Fibroblast of skin of abdomen (primary cell): ENCODE measurements around the gene P2RX3. TPM values are rescaled to one million over a fixed set of nuclear protein-coding genes. Genes with fewer than 3 reads are reported as not detected.
A peak's percentile ranks its signal among the peaks of the same experiment; 100 is the strongest.
"Not testable (repeated sequence)": the region's sequence is repeated elsewhere in the genome, so short reads cannot be mapped to it uniquely, and the experiment has no call there.

Source experiments
- DNase-seq: peaks from one replicate; pipeline ENCODE4 v3.0.0-alpha.2; 2013
- polyA plus RNA-seq, 2 experiments: library from polyadenylated mRNA; unstranded; fragments of 120-200 nt; gene quantifications; one replicate each; pipeline ENCODE4 v1.2.1, GENCODE V29; 2013; ENCODE audit not compliant: insufficient read length in 2 of 2

Gene P2RX3
- not detected for polyA plus RNA-seq (2013, experiment 1 of 2; ENCODE audit: insufficient read length)
- 0.14 TPM for polyA plus RNA-seq (2013, experiment 2 of 2; ENCODE audit: insufficient read length)

DNA sequence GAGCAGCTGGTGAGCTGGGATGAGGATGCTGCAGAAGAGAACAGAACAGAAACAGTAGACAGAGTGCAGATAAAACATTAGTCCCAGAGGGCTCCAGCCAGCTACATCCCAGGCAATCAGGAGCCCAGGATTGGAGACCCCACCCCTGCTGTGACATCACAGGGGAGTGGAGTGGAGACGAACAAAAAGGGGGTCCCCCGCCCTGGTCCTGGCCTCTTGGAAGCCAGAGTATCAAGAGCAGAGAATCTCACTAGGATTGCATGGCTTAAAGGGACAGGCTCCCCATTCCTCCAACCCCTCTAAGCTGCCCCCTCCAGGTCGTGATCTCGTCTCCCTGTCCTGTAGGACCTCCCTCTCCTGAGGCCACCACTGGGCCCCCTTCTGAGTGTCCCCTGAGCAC, at the start of gene P2RX3:
Gene P2RX3, plus strand, starts transcription at position 211 of the 400 bp plus-strand sequence. CDS start 199 bp downstream, outside the sequence.
- DNase-seq, result no peak

DNA sequence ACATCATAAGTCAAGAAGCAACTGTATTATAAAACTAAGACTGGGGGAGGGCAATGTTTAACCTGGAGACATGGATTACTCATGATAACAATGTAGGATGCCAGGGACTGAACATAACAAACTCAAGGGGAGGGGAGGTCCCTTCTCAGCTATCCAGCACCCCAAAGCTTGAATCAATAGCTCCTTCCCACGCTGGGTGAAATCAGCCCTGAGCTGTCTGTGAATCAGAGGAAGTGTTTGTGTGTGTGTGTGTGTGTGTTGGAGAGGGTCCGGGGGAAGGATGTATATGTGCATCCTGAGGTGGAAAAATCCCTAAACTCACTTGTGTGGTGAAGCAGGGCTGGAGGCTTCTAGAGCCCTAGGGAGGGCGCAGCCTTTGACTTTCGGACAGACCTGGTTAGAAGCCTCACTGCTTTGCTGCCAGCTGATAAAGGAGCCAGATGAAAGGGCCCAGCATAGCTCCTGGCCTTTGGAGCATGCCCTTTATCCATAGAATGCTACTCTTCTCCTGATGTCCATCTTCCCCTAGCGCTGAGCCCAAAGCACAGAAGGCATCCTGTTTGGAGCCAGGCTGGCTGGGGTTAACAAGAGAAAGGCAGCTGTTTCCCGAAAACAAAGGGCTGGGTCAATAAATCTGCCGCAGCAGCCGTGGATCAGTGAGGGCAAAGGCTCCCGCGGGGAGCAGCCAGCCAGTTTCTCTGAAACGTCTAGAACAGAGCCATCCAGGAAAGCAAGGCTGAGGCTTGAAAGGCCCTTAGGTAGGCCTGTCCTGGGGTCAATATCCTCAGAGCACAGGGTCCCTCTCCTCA, 49.2 kb upstream of the P2RX3 start:
- DNase-seq, result peak; percentile 83

DNA sequence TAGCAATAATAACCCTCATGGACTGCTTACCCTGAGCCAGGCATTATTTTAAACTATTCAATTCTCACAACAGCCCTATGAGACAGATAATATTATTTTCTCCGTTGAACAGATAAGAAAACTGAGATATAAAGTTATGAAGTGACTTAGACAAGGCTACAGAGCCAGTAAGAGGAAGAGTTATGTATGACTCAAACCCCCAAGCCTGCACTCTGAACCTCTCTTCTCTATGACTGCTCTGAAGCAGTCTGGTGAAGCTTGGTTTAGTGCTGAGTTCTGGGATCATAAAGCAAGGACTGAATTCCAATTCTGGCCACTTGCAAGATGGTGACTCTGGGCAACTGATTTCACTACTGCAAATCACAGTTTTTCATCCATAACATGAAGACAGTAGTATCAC, 47.9 kb upstream of the P2RX3 start:
- peak; percentile 50 for DNase-seq

DNA sequence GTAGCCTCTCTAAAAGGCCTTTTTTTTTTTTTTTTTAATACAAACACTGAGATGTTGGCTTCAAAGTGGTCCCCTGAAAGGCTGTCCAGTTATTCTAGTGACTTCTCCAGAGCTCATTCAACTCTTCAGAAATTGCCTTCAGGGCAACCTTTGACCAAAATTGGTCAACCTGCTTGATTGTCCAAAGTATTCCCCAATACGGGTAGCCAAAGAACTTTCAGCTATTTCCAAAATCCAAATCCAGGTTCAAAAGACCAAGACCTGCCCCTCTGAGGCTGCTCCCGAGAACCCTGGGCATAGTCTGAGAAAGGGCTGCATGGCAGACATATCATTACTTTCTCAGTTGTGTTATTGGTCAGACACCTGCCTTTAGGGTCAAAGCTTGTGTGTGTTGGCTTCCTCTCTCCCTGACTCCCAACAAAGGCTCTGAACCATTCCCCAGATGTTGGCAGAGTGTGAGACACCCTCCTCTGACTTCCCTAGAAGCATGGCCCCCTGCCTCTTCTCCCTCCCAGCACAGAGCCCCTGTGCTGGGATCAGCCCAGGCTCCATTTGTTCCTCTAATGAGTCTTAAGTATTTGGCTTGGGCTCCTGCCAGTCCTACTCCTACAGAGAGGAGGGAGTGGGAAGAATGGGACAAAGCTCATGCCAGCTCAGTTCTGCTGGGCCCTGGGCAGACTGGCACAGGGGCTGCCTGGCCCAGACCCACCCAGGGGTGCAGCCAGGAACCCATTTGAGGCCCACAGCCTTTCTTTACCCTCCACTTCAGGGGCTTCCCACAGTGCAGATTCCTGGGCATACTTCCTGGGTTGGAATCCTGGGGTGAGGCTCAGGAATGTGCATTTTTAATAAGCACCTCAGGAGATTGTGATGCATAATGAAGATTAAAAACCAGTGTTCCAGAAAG, 43.7 kb upstream of the P2RX3 start:
- DNase-seq, result peak; percentile 66

DNA sequence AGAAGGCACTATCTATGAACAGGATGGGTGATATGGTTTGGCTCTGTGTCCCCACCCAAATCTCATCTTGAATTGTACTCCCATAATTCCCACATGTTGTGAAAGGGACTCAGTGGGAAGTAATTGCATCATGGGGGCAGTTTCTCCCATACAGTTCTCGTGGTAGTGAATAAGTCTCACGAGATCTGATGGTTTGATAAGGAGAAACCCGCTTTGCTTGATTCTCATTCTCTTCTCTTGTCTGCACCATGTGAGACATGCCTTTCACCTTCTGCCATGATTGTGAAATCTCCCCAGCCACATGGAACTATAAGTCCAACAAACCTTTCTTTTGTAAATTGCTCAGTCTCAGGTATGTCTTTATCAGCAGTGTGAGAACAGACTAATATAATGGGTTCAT, 41.9 kb upstream of the P2RX3 start:
- not testable (repeated sequence) for DNase-seq

DNA sequence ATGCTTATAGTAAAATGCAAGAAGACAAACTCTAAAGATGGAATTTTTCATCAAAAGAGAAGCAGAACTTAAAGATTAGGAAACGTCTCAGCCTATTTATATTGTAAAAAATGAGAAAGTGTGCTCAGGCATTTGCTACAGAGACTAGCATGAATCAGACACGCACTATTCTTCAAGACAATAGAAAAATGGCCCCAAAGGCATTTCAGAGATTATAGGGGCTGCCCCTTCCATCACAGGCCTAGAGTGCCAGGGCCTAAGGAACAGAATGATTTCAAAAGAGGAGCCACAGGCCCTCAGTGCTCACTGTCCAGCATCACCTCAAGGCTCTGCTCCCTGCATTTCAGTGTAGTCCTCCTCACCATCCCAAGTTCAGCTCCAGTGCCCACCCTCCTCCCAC, 40.9 kb upstream of the P2RX3 start:
- DNase-seq, result no peak

DNA sequence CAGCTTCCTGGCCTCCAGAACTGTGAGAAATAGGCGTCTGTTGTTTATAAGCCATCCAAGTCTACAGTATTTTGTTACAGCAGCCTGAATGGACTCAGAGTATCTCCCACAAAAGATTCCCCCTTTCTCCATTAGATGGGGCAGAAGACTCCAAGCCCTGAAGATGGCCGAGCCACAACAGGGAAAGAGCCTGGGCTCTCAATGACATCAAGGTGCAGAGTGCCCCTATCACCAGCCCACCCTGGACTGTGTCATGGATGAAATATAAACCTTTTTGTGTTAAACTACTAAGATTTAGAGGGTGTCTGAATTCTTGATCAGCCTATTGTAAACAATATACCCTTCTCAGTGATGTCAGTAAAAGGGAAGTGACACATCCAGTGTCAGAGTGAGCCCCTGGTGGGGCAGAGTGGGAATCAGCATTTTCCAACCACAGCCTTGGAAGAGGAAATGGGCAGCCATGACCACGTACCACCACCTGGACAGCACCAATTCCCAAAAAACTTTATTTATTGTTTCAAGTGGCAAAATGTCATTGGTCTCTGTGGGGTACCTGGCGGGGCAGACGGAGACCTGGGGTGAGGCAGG, 38.9 kb upstream of the P2RX3 start:
- DNase-seq, result no peak

DNA sequence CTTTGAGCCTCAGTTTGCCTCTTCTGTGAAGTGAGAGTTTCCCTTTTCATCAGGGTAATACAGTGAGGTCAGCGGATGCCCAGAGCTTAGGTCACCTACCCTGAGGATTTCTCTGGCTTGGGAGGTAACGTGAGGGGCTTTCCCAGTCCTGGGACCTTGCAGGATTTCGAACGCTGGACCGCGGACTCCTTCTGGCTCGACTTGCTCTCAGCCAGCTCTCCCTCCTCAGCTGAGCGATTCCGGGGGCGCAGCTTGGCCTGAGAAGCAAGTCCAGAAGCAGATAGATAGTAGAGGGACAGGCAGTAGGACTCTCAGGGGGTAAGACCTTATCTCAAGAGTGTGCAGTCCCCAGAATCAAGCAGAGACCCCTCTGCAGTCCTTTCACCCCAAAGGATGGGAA, 37.4 kb upstream of the P2RX3 start:
- no peak for DNase-seq

DNA sequence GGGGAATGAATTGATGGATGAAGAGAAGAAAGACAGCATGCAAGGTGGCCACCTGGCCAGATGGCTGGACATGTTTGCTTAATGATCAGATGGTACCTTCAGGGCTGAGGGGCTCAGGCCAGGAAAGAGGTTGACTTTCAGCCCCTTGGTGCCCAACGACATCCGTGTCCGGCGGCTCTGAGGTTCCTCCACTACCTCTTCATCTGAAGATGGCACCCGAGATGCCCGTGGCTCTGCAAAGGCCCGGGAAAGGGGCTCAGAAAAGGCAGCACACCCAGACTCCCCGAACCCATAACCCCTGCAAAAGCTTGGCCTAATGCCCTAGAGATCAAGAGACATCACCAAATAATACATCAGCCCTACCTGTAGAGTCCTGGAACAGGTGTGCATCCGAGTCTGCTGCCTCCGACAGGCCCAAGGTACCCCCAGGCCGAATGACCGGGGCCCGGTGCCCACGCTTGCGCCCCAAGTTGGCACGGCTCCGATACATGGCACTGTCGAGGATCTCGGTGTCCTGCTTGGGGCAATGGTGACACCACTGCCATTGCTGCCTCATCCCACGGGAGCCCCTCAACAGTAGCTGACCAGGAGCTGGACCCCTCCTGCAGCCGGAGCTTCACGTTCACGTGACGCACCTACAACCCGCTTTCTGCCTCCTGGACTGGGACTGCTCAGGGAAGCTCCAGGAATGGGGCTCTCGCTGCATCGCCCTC, 36.3 kb upstream of the P2RX3 start:
- DNase-seq, result no peak

DNA sequence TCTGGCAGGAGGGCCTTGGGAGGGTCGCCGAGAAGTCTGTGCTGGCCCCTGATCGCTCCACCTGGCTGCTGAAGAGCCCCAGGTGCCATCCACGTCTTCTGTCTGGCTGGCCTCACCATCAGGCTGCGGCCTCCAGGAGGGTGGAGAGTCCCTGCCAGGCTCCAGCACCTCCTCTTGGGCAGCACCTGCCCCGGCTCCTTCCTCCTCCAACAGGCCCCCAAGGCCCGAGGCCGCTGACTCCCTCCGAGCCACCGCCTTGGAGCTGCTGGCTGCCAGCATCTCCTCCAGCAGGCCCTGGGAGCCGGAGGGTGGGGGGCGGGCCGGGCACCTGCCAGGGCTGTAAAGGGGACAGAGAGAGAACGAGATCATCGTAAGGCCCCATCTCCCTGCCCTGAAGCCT, 35.7 kb upstream of the P2RX3 start:
- DNase-seq, result no peak

DNA sequence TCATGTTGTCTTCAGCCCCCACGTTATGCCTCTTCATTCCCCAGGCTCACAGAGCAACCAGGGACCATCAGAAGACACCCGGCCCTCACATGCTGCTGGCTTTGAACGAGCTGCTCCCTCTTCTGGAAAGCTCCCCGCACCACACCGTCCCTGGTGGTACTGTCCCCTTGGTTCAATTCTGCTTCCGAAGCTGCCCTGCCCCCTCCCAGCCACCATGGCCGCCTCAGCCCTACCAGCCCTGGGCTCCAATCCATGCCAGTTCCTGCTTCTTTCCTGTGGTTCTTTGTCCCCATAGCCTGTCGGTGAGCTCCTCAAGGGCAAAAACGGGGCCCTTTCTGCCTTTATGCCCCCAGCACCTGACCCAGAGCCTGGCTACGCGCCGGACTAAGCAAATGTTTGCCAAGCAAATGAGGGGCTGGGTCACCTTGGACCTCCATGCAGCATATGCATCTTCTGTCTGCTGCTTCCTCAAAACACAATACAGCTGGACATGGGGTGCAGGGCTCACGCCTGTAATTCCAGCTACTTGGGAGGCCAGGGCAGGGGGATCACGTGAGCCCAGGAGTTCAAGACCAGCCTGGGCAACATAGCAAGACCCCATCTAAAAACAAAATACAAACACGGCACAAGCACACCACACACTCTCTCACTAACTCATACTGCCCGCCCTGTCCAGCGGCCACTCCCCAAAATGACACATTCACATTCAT, 34.7 kb upstream of the P2RX3 start:
- DNase-seq, result no peak

DNA sequence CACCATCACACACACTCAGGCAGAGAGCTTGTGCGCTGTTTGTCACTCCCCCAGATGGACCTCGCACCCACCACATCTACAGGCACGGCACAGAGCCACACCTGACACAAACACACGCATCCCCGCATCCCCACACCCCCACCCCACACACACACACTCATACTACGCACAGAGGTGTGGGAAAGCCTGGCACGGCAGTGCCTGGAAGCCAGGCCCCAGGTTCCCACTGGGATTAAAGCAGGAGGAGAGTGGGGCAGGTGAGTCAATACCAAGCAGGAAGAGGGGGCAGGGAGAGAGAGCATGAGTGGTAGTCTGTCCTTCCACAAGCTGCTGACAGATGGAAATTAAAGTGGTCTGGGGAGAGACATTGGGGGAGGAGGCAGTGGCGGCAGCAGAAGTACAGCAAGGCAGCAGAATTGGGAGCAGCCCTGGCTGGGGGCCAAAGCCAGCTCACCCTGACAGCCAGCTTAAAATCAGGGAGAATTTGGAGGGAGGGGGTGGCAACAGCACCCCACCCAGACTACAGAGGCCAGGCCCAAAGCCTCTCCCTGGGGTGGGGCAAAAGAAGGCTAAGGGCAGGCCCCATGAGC, 34.1 kb upstream of the P2RX3 start:
- peak; percentile 68 for DNase-seq

DNA sequence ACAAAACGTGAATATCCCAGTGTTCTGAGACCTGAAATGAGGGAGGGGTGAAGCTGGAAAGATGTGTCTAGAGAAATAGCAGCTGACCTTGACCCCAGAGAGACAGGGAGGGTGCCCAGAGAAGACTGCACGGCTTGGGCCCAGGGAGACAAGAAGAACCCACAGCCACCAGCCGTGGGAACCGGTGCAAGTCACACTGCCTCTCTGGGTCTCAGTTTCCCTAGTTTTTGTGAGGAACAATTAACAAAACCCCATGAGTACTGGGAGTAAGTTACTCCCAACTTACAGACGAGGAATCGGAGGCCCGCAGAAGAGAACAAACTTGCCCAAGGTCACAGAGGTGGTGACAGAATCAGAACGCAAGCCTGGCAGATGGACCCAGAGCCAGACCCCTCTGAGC, 32.6 kb upstream of the P2RX3 start:
- no peak for DNase-seq

DNA sequence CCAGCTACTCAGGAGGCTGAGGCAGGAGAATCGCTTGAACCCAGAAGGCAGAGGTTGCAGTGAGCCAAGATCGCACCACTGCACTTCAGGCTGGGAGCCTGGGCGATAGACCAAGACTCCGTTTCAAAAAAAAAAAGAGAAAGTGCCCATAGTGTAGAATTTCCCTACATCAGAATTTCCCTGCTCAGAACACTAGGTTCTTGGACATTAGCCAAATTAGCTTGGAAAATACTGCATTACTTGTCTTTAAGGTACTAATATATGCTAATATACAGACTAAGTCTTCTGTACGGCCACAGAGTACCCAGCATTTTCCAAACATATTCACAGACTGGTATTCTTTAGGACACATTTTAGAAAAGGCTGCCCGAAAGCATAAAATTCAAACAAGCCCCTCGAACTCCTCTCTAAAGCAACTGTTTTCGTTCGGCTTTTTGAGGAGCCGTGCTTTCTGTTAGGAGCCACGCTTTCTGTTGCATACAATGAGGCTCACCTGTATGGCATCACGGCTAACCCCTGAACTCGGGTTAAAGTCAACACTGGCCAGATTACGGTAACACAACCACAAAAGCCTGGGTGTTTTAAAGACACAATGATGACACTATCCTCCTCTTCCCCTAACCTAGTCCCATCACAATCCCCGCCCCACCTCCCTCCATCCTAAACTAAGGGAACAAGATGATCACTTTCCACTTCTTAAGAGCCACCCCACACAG, 31.8 kb upstream of the P2RX3 start:
- no peak for DNase-seq

DNA sequence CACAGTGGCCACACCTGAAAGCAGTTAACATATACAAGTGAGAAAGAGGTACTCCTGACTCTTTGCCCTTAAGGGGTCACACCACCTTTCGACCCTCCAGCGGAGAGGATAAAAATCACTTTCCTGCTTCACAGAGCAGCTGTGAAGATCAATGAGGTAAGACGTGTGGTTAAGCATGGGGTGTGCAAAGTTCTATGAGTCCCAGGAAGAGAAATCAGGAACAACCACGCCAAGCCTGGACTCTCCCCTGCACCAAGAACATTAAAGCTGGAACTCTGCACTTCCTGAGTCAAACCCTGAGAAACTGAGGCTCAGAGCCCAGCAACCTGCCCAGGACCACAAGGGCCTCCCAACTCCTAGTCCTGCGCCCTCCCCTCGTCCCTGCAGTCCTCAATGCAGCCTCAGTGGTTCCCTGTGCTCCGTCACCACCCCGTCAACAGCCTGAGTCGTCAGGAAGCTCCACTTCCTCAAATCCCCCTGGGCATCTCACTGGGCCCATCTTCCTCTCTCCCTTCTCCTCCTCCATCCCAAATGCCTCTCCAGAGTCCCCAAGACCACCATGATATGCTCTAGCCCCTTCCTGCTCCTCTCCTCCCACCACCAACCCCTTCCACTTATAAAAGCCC, 31.1 kb upstream of the P2RX3 start:
- no peak for DNase-seq

DNA sequence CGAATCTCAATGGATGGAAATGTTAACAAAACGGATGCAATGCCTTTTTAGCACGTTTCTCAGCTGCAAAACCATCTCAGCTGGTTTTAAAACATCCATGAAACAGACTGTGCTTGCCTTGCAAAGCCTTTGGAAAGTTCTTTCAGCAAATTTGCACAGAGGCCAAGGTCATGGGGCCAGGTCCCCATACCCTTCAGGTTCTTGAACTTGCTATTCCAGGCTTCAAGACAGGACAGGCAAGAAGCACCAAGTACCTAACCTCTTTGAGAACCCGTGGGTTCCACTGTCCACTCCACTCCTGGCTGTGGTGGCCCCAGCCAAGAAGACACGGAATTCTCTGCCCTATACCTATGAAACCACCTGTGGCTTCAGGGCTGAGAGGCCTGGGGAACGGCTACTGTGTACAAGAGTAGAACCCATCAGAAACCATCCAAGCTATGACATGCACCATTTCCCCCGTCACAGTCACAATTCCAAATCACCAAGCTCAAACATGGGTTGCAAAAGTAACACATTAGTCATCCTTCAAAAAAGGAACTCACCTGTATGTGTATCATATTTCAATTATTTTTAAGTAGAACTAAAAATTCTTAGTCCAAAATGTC, 30.4 kb upstream of the P2RX3 start:
- no peak for DNase-seq

DNA sequence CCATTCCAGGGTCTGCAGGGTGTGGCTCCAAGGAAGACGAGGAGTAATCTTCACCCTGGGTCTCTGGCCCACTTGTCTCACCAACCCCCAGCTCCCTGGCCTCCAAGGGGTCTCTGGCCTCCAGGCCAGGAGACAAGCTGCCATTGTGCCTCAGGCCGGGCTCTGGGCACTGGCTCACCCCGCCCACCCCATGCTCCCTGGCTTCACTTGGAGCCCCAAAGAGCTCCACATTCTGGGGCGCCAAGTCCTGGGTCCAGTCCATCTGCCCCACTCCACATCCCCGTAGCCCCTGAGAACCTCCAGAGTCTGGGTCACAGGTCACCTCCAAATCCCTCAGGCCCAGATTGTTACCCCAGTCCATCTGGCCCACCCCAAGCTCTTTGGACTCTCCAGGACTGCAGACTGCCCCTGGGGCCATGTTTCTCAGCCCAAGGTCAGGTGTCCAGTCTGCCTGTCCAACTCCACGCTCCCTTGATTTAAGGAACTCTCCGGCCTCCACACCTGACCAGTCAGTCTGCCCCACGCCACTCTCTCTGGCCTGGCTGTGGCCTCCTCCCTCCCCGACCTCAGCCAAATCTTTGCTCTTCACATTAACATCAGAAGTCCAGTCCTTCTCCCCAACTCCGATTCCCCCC, 29.6 kb upstream of the P2RX3 start:
- DNase-seq, result no peak

DNA sequence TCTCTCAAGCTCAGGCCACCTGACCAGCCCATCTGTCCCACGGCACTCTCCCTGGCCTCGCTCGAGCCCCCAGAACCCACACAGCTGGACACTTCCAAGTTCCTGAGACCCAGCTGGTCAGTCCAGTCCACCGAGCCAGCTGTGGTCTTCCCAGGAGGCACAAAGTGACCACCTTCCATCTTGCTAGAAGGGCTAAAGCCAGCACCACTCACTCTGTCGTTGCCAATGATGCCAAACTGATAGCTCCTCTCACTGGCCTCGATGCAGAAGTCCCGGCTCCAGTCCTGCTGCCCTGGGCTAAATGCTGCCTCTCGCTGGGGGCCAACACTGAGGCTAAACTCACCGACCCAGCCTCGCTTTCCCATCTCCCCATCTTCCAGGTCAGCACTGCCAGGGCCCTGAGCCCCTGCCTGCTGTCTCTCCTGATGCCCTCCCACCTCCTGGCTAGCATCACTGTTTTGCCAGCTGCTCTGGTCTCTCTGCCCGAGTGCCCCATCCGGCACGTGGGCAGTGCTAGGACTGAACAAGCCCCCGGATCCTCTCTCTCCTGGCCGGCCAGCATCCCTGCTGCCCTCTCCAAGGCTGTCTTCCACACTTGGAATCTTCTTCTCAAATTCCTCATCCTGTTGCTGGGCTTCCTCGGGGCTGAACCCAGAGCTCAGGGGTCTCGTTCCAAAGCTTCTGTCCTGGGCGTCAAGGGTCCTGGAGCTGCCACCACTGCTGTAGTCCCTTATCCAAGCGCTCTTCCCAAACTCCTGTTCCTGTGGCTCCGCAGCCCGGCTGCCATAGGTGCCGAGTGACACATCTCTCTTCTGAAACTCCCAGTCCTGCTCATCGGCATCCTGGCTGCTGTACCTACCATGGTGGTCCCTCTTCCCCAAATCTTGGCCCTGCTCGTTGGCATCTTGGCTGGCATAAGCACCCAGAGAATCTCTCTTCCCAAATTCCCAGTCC, 28.8 kb upstream of the P2RX3 start:
- no peak for DNase-seq
